ENCODE data around the gene HOXA3.

The HOXA3 gene

DNA sequence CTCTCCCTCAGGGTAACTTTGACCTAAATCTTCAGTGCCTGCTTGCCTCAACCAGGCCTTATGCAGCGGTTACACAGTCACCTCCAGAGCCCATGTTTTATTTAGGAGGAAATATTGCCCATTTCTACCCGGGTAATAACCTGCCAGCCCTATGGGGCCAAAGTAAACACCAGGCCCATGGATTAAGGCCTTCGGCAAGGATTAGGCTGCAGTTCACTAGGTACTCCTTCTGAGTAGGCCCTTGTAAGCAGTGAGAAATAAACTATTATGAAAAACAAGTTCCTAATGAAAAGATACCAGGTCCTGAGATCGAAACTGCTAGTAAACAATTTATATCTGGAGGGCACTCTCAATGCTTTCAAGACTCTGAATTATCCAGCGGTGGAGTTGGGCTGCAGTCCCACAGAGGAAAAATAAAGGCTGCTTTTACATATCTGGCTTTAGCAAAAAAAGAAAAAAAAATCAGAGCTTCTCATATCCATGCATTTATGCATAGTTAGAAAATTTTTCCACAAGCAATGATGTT lies 25.5 kb upstream of the HOXA3 start:
- no peak for DNase-seq (ENCODE audit: low spot score)

DNA sequence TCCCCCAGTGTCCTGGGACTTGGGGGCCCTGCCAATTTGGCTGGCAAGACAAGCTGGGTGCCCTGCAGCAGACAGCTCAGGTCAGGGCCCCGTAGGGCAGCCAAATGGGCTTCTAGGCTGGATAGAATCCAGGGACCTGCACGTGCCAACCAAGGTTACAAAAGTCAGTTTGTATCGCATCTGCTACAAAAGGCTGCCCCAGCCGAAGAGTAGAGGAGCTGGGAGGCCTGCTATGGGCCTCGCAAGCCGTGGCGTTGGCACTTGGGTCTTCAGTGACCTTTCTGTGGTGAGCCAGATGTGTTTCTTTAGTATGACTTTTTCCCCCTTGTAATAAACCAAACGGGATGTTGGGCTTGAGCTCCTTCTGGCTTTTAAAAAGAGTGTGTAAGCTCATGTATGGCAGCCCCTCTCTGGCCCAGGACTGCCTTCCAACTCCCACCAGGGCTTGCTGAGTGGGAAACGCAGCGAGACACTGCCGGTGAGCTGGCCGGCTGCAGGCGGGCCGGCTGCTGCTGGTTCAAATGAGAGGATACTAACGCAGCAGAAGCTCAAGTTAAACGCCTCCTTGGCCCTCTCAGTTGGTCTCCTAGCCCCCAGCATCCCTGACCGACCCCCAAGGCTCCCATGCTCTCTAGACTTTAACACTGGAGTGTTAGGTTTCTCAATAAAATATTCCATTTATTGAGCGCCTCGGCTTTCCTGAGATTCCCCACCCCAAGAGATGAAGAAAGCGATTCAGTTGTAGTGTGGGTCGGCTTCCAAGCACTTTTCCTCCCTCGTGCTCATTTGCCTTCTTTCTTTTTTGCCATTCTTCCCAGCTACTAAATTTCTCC lies 24.8 kb upstream of the HOXA3 start:
- DNase-seq (ENCODE audit: low spot score) = no peak

DNA sequence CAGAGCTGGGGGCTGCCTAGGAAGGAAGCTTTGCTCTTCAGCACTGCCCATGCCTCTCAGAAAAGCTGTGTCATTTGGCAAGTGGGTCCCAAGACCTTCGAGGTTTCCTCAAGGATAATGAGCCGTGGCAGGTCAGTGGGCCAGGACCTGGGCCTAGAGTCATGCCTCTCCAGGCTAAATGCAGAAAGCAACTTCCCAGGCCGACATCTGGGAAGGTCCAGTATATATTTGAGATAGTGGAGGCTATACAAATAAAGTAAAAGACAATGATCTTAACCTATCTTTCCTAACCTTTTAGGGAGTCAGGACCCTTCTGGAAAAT lies 24.1 kb upstream of the HOXA3 start:
- no peak for DNase-seq (ENCODE audit: low spot score)

DNA sequence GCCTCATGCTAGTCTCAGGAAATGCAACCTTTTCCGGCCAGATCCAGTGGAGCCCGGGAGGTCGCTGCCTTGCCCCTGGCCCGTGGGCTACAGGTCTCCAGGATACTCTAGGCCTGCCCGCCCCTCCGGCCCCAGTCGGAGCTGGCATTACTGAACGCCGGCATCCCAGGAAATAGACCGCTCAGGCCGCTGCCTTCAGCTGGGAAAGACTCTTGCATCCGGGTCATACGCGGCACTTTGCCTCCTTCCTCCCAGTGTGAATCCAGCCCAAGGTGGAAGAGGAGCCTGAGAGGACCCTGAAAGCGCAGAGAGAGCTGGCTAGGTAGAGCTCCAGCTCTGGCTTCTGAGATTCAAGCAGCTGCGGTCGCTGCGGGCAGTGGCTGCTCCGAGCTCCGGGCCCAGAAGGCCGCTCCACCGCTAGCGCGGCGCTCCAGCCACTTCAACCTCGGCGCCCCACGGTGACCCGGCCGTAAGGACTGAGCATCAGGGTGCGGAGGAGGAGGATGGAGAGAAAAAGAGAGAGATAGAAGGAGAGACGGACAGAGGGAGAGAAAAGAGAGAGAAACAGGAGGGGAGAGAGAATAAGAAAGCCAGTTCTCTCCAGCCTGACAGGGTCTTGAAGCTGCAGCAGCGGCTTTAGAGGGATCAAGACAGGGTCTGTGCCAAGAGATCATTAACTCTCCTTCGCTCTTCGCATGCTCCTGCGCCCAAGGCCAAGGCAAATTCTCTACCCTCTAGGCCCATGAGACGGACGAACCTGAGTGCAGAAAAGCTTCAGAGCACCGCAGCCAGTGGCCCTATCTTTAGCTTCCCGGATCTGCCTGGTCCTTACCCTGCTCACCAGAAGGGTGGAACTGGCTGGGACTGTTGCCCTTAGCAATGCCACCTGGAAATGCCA lies 23.5 kb upstream of the HOXA3 start:
- no peak for DNase-seq (ENCODE audit: low spot score)

DNA sequence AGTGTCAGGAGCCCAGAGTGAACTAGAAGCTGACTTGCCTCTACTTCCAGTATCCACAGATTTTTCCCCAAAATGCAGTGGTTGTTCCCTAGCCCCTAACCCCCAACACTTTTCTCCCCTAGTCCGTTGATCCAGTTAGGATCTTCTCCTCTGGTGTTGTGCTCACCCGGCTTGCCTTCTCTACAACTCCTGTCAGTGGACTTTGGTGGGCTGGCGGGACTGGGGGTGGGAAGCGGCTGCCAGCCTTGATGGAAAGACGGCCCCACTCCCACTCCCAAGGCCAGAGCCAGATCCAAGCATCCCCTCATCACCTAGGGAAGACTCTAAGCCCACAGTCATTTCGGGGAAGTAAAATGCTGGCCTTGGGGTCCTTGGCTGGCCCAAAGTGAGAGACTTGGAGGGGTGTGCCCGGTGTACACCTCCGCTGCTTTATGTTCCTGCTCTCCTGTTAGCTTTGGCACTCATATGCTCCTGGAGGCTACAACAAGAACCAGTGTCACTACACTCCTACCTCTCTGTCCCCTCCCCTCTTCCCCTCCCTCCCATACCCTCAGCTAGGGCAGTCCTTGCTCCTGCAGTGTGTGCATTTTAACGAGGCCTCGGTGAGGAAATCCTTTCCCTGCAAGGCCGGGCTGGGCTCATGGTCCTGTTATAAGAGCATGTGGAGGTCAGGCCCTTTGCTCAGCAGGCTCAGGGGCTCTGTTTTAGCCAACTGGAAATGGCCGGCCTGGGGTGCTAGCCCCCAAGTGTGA lies 22.7 kb upstream of the HOXA3 start:
- DNase-seq (ENCODE audit: low spot score) = no peak

DNA sequence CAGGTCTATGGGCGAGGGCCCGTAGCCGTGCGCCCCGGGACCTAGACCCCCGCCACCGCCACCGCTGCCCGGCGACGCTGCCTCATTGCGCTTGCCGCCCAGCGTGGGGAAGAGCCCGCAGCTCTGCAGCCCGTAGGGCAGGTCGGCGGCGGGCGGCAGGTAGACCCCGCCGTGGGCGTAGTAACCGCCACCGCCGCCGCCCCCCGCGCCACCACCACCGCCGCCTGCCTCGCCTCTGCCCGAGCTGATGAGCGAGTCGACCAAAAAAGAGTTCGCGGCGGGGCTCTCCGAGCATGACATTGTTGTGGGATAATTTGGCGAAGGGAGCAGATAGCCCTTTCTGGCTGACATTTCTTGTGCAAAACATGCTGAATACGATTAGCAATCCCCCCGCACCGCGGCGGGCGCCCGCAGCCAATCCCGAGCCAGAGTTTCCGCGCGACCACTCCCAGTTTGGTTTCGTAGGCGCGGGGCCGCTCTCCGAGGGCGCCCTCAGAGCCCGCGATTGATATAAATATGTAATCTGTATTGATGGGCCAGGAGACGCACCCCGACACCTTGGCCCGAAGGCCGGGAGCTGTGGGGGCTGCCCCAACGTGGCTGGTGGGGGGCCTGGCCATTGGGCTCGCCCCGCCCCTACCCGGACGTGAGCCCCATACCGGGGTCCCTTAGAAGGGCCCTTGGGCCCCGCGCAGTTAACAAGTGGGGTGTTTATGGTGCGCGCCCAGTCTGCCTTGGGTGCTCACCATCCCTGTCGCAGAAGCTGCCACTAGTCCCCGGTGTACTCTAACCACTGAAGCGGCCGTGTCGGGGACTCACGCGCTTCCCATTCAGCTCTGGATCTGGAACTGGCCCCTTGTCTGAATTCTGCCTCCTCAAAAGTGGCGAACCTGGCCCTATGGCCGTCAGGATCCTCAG lies 21.8 kb upstream of the HOXA3 start, which contains the start of gene HOXA10:
Gene HOXA10, minus strand, starts transcription at position 365 of the 918 bp plus-strand sequence. Its CDS starts 14 bp downstream, at position 351.
- DNase-seq (ENCODE audit: low spot score) = no peak

DNA sequence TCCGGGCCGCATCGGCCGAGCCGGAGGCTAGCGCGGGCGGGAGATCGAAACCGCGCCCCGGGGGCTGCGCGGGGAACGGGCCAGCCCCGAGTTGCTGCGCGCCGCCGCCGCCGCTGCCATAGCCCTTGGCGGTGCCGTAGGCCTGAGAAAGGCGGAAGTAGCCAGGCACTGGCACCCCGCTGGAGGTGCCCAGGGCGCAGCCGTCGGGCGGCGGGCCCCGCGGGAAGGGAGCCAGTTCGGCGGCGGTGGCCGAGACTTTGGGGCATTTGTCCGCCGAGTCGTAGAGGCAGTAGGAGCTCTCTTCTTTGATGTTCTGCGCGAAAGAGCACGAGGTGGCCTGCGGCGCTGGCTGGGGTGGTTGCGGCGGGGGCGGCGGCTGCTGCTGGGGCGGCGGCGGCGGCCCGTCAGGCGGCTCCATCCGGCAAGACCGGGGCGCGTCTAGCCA lies 21.1 kb upstream of the HOXA3 start:
- DNase-seq (ENCODE audit: low spot score) = no peak

DNA sequence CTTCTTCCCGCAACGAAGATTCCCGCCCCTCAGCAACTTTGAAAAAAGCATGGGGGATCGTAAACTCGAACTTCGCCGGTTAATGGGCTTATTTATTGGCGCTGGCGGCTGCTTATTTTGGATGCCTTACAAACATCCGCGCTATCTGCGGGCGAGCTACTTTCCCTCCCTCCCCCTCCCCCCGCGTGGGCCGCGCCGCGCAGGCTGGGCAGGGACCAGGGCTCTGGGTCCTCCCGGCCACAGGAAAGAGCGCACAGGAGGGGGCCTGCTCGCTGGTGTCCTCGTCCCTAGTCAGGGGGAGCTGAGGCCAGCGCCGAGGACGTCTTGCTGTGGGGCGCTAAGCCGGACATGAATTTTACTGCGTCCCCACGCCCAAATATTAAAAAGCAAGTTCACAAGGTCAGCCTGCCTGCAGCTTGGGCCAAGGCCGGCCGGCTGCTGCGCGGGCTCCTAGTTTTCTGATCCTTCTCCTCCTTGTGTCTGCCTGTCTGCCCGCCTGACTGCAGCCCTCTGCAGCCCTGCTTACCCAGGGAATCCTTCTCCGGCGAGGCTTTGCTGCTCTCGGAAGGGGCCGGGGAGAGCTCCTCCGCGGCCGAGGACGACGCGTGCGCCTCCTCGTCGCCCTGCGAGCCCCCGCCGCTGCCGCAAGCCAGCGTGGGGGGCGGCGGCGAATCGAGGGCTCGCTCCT lies 20.6 kb upstream of the HOXA3 start:
- no peak for DNase-seq (ENCODE audit: low spot score)

DNA sequence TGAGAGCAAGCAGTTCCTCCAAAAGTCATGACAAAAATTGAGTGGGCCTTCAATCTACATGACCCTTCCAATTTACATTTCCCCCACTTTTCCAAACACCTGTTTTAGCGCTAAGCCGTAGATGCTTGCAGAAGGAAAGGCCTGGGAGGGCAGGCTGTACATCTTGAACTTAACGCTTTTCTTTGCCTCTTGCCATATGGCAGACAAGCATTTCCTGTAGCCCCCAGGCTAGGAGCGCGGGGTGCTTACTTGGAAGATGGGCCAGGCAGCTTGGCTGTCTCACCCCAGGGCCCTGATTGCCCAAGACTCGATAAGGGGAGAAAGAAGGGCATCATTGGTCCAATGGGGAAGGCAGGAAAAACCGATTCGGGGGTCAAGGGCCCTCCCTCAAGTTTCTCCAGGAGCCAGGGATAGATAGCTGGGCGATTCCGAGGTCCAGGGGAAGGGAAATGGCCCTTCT lies 20.0 kb upstream of the HOXA3 start:
- no peak for DNase-seq (ENCODE audit: low spot score)

DNA sequence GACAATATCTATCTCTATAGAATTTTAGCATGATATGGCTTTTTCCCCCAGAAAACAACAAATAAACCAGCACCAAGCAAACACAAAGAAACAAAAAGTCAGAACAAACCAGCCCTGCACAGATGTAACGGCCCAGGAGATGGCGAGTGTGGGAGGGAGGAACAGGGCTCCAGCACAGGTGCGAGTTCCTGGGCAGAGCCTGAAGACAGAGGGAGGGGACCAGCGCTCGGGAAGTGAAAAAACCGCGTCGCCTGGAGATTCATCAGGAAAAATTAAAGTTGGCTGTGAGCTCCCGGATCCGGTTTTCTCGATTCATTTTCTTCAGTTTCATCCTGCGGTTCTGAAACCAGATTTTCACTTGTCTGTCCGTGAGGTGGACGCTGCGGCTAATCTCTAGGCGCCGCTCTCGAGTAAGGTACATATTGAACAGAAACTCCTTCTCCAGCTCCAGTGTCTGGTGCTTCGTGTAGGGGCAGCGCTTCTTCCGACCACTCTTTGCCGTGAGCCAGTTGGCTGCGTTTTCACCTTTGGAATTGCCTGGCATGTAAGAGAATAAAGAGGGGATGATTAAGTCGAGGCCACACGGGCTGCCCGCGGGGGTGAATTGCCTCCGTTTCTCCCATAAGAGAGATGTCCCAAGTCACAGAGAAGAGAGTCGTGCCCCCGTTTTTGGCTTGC lies 19.4 kb upstream of the HOXA3 start:
- no peak for DNase-seq (ENCODE audit: low spot score)

DNA sequence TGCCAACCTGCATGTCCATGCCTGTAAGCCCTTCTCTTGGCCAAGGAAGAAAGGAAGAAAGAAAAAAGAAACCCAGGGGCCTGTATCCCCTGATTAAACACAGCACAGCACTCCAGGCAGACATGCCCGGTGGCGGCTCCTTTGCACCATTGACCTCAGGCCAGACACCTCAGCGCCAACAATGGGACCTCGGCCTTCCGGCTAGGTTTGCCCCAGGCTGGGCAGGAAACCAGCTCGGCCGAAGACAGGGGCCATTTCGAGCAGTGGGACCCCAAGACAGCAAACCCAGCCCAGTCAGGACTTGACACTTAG lies 18.9 kb upstream of the HOXA3 start:
- no peak for DNase-seq (ENCODE audit: low spot score)

DNA sequence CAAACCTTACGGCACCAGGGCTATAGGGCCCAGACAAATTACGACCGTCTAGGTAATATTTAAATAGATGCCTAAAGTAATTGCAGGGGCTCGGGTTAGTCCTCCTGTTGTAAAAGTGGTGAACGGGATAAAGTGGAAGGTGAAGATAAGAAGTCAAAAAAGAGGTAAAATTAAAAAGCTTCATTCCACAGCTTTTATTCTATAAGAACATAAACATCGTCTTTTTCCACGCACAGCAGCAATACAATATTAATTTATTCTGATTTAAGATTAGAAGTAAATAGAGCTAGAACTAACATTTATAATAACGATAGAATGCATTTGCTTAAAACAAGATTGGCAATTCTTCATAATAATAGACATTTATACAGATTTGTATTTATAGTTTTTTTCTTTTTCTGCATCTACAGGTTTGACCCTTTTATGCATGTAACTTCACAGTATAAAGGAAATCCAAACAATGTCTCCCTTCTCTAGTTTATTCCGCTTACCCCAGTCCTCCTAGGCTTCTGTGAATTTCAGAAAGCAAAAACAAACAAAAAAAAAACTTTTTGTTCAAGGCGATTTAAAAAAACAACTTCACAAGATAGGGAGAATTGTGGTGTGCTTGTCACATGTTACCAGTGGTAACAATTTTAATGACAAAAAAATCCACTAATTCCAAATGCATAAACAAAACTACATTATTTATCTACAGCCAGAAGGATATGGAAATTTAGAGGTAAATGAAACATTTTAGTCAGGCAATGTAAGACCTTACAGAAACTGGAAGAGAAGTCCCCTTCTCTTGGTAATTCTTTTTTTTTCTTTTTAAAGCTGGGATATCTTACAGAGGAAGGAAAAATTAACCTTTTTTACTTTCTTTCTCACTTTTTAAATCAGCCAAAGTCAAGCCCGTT lies 18.3 kb upstream of the HOXA3 start:
- no peak for DNase-seq (ENCODE audit: low spot score)

DNA sequence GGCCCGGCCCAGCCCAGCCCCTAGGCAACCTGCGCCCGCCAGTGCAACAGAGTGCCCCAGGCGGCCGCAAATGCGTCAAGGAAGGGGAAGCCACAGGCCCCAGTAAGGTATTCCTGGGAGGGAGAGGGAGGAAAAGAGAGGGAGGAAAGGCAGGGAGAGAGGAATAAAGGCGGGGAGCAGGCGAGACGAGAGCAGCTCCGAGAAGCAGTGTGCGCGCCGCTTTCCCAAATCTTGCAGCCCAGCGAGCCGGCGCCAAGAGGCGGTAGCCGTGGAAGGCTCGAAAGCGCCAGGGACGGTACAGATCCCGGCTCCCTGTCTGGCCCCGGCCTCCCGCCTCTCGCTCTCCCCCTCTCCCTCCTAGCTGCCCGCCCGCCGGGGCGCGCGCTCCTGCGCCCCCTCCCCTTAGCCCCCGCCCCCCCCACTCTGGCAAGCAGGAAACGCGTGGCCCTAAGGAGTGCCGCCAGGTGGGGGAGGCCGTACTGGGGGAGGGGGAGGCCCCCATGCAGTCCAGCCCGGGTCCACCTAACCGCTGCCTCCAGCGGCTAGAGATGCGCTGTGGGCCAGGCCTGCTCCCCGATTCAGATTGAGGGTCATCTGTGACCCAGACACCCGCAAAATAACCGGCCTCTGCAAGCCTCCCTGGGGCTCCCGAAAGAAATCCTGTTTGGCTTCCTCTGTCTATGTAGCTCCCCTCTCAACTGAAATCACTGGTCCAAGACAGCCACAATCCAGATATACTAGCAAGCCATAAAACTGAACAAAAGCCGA lies 17.5 kb upstream of the HOXA3 start:
- DNase-seq (ENCODE audit: low spot score) = no peak

DNA sequence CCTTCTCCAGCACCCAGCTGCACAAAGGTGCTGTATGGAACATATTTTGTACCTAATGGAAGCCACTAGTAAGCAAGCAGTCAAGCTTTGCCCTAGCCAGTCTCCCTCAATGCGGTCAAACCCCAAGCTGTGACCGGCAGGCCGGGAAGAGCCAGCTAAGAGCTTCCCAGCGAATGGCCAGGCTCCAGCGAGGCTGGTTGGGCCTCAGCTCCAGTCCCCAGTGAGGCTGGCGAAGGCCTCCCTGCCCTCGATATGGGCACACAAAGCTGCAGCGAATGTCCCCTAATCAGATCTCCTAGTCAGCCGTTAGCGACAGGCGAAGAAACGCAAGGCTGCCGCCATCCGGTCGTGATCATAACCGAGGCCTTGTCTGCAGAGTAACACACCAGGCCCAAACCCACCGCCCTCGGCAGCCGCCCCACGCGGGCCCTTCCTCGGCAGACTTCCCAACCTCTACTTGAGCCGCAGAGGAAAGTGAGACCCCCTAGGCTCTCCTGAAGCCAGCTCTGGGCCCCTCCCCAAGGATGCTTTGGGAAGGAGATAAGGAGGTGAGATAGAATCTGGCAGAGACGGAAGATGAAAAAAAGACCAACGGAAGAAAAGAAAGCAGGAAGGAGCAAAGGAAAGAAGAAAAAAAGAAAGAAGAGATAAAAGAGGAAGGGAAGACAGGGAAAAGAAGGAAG lies 16.0 kb upstream of the HOXA3 start:
- no peak for DNase-seq (ENCODE audit: low spot score)

DNA sequence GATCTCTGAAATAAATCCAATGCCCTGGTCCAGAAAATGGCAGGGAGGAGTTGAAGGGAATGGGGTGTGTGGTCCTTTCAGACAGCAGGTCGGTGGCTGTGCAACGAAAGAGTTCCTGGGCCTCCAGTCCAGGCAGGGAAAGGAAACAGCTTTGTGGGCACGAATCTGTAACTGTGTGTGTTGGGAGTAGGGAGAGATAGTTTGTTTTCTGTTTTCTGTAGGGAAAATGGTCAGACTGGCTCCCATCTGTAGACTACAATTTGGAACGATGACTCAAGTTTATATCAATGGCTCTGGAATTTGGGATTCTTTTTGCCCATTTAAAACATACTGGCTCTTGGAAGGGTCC lies 15.5 kb upstream of the HOXA3 start:
- no peak for DNase-seq (ENCODE audit: low spot score)

DNA sequence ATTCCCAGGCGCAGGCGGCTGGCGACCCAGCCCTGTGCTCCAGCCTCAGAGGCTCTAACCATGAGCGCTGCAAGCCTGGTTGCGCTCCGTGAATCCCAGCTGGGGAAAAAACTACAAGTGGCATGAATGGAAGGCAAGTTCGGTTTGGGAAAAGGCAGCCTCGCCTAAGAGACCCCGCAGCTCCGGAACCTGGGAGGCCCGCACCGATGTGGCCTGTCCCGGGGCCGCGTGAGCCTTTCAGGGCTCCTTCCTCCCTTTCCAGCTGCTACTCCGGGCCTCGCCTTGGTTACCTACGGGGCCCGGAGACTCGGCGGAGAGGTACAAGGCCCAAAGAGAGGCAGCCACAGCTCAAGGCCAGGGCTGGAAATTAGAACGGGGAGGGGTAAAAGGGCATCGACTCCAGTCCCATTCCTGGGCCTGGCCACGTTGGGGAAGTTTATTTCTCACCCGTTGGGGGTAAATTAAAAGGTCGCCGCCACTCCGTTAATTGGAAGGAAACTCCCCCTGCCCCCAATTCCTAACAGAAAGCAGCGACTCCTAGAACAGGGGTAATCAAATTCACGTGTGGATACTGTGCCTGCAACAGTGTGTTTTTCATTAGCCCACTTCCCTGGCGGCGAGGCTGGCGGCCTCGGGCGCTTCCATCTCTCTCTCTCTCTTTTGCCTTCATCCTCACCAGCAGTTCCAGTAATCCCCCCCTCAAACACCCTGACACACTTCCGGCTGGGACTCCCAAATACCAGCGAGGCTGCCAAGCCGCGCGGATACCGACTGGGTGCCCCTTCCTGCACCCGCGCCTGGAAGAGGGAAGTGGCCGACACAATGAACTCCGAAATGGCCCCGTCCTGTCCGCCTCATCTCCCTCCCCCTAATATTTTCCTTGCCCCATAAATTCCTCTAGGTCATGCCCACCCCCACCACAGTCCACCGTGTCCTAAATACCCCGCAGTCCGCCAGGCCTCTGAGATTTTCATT lies 14.4 kb upstream of the HOXA3 start:
- DNase-seq (ENCODE audit: low spot score) = no peak

Measured in CD4-positive, alpha-beta T cell treated with Interleukin-15 for 4 hours (primary cell).